Heart right ventricle (tissue), 16 donors: Measurements from ENCODE around the gene DUSP12. TPM values are rescaled to one million over a fixed set of nuclear protein-coding genes. Genes with fewer than 3 reads are reported as not detected.

Experiments
- ATAC-seq, 8 donors: fragments of 200-7000 bp; cut with Tn5 transposase; one replicate each; pipeline ENCODE4 v1.9.1; 2020; ENCODE audit warnings: mild to moderate bottlenecking in 8 of 8, moderate library complexity in 8 of 8, moderate number of reproducible peaks in 1 of 8
- DNase-seq, 2 donors: peaks; one replicate each; pipeline ENCODE4 v3.0.0-alpha.2; 2020
- H3K27ac ChIP-seq, 10 donors: fragments of 200-600 bp; sonication (generic) in 2 of 10; one replicate each; pipeline versions ENCODE4 v1.5.0 to v1.8.0; 2020 to 2022; ENCODE audit warnings: mild to moderate bottlenecking in 3 of 10
- H3K27me3 ChIP-seq, 7 donors: fragments of 200-600 bp; one replicate each; pipeline ENCODE4 v1.8.0; 2021 to 2022; ENCODE audit warnings: mild to moderate bottlenecking in 2 of 7
- H3K36me3 ChIP-seq, 9 donors: fragments of 200-600 bp; sonication (generic) in 1 of 9; one replicate each; pipeline versions ENCODE4 v1.5.0 to v1.8.0; 2020 to 2022; ENCODE audit warnings: mild to moderate bottlenecking in 2 of 9
- H3K4me1 ChIP-seq, 9 donors: fragments of 200-600 bp; sonication (generic) in 1 of 9; one replicate each; pipeline versions ENCODE4 v1.5.0 to v1.8.0; 2020 to 2022; ENCODE audit warnings: mild to moderate bottlenecking in 4 of 9
- H3K4me3 ChIP-seq, 10 donors: fragments of 200-600 bp; sonication (generic) in 2 of 10; one replicate each; pipeline versions ENCODE4 v1.5.0 to v1.8.0; 2020 to 2022; ENCODE audit warnings: mild to moderate bottlenecking in 7 of 10, moderate library complexity in 2 of 10
- H3K9me3 ChIP-seq, 11 donors: fragments of 200-600 bp in 10 of 11; sonication (generic) in 2 of 11; one replicate each; pipeline versions ENCODE4 v1.5.0 to v1.8.0; 2013 to 2022; ENCODE audit warnings: mild to moderate bottlenecking in 2 of 11, control low read depth in 1 of 11, moderate library complexity in 1 of 11
- CTCF ChIP-seq, 9 donors: fragments of 200-600 bp; sonication (generic) in 2 of 9; IDR thresholded peaks; one replicate each; pipeline versions ENCODE4 v1.5.0 to v1.8.0; 2021 to 2022; ENCODE audit warnings: antibody characterized with exemption in 9 of 9, mild to moderate bottlenecking in 5 of 9, moderate library complexity in 1 of 9
- WGBS, 2 donors: extraction: QIAGEN DNeasy Blood & Tissue Kit; methylation state at CpG; one replicate each; pipeline ENCODE4 v1.1.7; 2013; ENCODE audit warnings: inconsistent platforms in 1 of 2; 5-methylcytosine and 5-hydroxymethylcytosine counted together
- intact Hi-C, 10 donors: fragments of 100-400 bp; cut with DNase I; formaldehyde crosslinking; loops; one replicate each; pipeline versions ENCODE4 v1.11.1 to v1.14.2; 2022
- polyA plus RNA-seq, 2 donors: library from polyadenylated mRNA; stranded (reverse); fragments of 200-250 nt; gene quantifications; one replicate each; pipeline ENCODE4 v1.2.3, GENCODE V29; 2013
- total RNA-seq, 10 donors: library from RNA; stranded (reverse); fragmentation: NEBNext Ultra II Directional in 3 of 10; extraction: Animal tissue kit (Norgen Biotek cat#: 25700) in 3 of 10; gene quantifications; one replicate each; pipeline versions ENCODE4 v1.2.1 to v1.2.4, GENCODE V29; 2021 to 2023
- donor health status: Arrhythmogenic right ventricular cardiomyopathy.
- donor health status: ischemic (EF 13 %, LVEDD 7.1; RV severe dilation, severe dysfunction).
- donor health status: healthy with polysubstance abuse.
- donor health status: DM: no; HTN: yes; CAD: no.
- donor health status: DM: no; HTN: no; CAD: no.
- donor health status: ischemic (EF 25% LVEDD 6.9; RV normal size, moderate dysfunction).
- donor health status: ischemic (EF 25% LVEDD 5.7; RV mildly dilated, moderate dysfunction).
- donor health status: healthy.
- donor health status: DM: yes; HTN: yes; CAD: no.
- donor health status: Ischemic cardiomyopathy.
- donor health status: ischemic (EF 35%, LVEDD 5.7; RV mildly dilated, moderate dysfunction).
- donor health status: nonischemic (EF 11% LVEDD 7.7; RV severe dilation, severe dysfunction).
- donor health status: DM: yes; HTN: yes; CAD: no.
- donor health status: PGD.
- donor health status: ischemic (EF 29% LVEDD 5.4; RV normal size, mild dysfunction).
- donor health status: nonischemic (EF 23%, LVEDD 6.1; RV moderate dilation, normal function).

The DUSP12 gene
- total and polyA plus RNA-seq, 12 donors = 3.5 to 15.3 (median 7.5) TPM

GRCh38 chr1:161718559-161719324 is 30.8 kb upstream of the DUSP12 start:
- WGBS, 2 donors = 78 to 84% methylated on average over 8 of the region's 8 CpGs
- Histone ChIP-seq H3K9me3 (no peaks in the 10 kb centered on the region), H3K4me1 (peaks cover 0 to 30% (median 0%) of the 10 kb centered on the region in 9 donors), H3K27me3 (peaks cover 0 to 41% (median 32%) of the 10 kb centered on the region in 7 donors), H3K36me3 (no peaks in the 10 kb centered on the region), H3K27ac (no peak overlapping the region), H3K4me3 (no peak overlapping the region)
- ATAC-seq = no peak
- intact Hi-C loops = no loop called here
- no peak for DNase-seq
- no peak for TF ChIP-seq CTCF (IDR thresholded peaks at IDR 0.05)

GRCh38 chr1:161719325-161719611 is 30.3 kb upstream of the DUSP12 start:
- WGBS, 2 donors = 90 to 93% methylated on average over 1 of the region's 1 CpG
- TF ChIP-seq CTCF (IDR thresholded peaks at IDR 0.05) = no peak
- Histone ChIP-seq H3K36me3 (no peaks in the 10 kb centered on the region), H3K4me3 (no peak overlapping the region), H3K4me1 (peaks cover 0 to 30% (median 0%) of the 10 kb centered on the region in 9 donors), H3K27ac (no peak overlapping the region), H3K9me3 (no peaks in the 10 kb centered on the region), H3K27me3 (peaks cover 0 to 41% (median 28%) of the 10 kb centered on the region in 7 donors)
- no peak for ATAC-seq
- DNase-seq = no peak
- intact Hi-C loops = no loop called here

- DNase-seq = no peak
- Histone ChIP-seq H3K4me1 (peaks cover 0 to 33% (median under 1%) of the 10 kb centered on the region in 9 donors), H3K9me3 (no peaks in the 10 kb centered on the region), H3K27me3 (peaks cover 0 to 42% (median 26%) of the 10 kb centered on the region in 7 donors), H3K4me3 (no peak overlapping the region), H3K36me3 (no peaks in the 10 kb centered on the region), H3K27ac (no peak overlapping the region)
- 36 to 60% methylated on average over 1 of the region's 1 CpG for WGBS, 2 donors
- intact Hi-C loops = no loop called here
- ATAC-seq = no peak
- TF ChIP-seq CTCF (IDR thresholded peaks at IDR 0.05) = no peak
These were observed 29.2 kb upstream of the DUSP12 start for GRCh38 chr1:161720422-161720821.

GRCh38 chr1:161720956-161721737 is 28.4 kb upstream of the DUSP12 start, which contains the start of gene FCRLB:
Gene FCRLB (plus strand): TSS chr1:161721544. CDS start chr1:161722673, 1,129 bp downstream.
- no peak within 1 kb of the TSS for H3K27ac ChIP-seq
- 40 to 58% methylated on average over 4 of the region's 4 CpGs for WGBS, 2 donors
- H3K4me3 ChIP-seq = no peak within 1 kb of the TSS
- no peak for ATAC-seq
- H3K4me1 ChIP-seq = peaks cover 0 to 40% (median 8%) of the 10 kb centered on the region in 9 donors
- H3K9me3 ChIP-seq = no peaks in the 10 kb centered on the region
- intact Hi-C loops = no loop called here
- no peak for DNase-seq
- no peak for TF ChIP-seq CTCF (IDR thresholded peaks at IDR 0.05)
- no peaks in the 10 kb centered on the region for H3K36me3 ChIP-seq
- peaks cover 0 to 40% (median 23%) of the 10 kb centered on the region in 7 donors for H3K27me3 ChIP-seq
